ENCODE results near the gene WNT8B. TPM values are rescaled to one million over a fixed set of nuclear protein-coding genes. Genes with fewer than 3 reads are reported as not detected.

The WNT8B gene
- total RNA-seq, 5 donors from 2014 or later (not counting 1 experiment from before 2014, with no cell fraction given), result 0.20 to 0.23 TPM; not detected in 3

GRCh38 chr10:100481462-100482081, 18.8 kb downstream of the WNT8B start:
- 4% methylated on average over 10 of the region's 19 CpGs for WGBS (ENCODE audit: insufficient coverage)
- ATAC-seq (replicated peaks in 1 of 4), result peak; percentile 91 to 93 (median 92)
- CTCF ChIA-PET, result interaction anchor here (0.6 to 6.7 kb wide), 15 partner anchors 7 to 146 kb away, joined by 3 to 61 read pairs (median 4); no protein-coding TSS in a partner anchor
- H3K36me3 ChIP-seq (ENCODE audit: control insufficient read depth in 2 of 2, extremely low read depth in 1 of 2, insufficient read depth in 1 of 2, low read length in 1 of 2), result peaks cover 7 to 8% of the 10 kb centered on the region in 2 donors
- no peak overlapping the region for H3K27ac ChIP-seq (ENCODE audit: low read length)
- Mint-ChIP-seq H3K9me3 (no peaks in the 10 kb centered on the region), H3K4me3 (peak overlapping the region; percentile 79 to 86 (median 85)), H3K27me3 (peaks cover 17 to 23% of the 10 kb centered on the region in 2 donors), H3K4me1 (peaks cover 11 to 22% (median 14%) of the 10 kb centered on the region in 3 donors), H3K27ac (no peak overlapping the region), H3K36me3 (peaks cover 8% of the 10 kb centered on the region)
- DNase-seq, result peak; percentile 76 to 100 (median 90)
- peaks cover 4 to 17% of the 10 kb centered on the region in 2 experiments for H3K4me1 ChIP-seq (ENCODE audit: control insufficient read depth in 1 of 2, extremely low read depth in 1 of 2, insufficient read depth in 2 of 2, low read length in 2 of 2)
- POLR2A ChIA-PET, result interaction anchor here in 1 of 2 donors (0.6 kb wide), 1 partner anchor 15 kb away, joined by 3 read pairs; no protein-coding TSS in a partner anchor
- no peaks in the 10 kb centered on the region for H3K9me3 ChIP-seq
- peak overlapping the region; percentile 53 to 80 for H3K4me3 ChIP-seq (ENCODE audit: control insufficient read depth in 1 of 2, extremely low read depth in 1 of 2, low read length in 1 of 2)
- peaks cover 2 to 22% of the 10 kb centered on the region in 2 experiments for H3K27me3 ChIP-seq (replicated peaks in 1 of 2; ENCODE audit: control insufficient read depth in 2 of 2, extremely low read depth in 1 of 2, insufficient read depth in 2 of 2, low read length in 1 of 2)

DNA sequence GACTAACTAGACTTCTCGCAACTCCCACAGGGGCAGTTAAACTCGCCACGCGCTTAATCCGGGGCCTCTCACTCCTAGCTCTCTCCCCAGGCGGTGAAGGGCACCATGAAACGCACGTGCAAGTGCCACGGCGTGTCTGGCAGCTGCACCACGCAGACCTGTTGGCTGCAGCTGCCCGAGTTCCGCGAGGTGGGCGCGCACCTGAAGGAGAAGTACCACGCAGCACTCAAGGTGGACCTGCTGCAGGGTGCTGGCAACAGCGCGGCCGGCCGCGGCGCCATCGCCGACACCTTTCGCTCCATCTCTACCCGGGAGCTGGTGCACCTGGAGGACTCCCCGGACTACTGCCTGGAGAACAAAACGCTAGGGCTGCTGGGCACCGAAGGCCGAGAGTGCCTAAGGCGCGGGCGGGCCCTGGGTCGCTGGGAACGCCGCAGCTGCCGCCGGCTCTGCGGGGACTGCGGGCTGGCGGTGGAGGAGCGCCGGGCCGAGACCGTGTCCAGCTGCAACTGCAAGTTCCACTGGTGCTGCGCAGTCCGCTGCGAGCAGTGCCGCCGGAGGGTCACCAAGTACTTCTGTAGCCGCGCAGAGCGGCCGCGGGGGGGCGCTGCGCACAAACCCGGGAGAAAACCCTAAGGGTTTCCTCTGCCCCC, 19.5 kb downstream of the WNT8B start:
- DNase-seq (peak; percentile 29 to 84 (median 56)), ATAC-seq (replicated peaks in 1 of 4) (peak; percentile 65 to 70 (median 68))
- H3K27me3 Mint-ChIP-seq, result peaks cover 17 to 23% of the 10 kb centered on the region in 2 donors
- H3K4me1 ChIP-seq (ENCODE audit: control insufficient read depth in 1 of 2, extremely low read depth in 1 of 2, insufficient read depth in 2 of 2, low read length in 2 of 2), result peaks cover 4 to 17% of the 10 kb centered on the region in 2 experiments
- peak overlapping the region; percentile 53 to 80 for H3K4me3 ChIP-seq (ENCODE audit: control insufficient read depth in 1 of 2, extremely low read depth in 1 of 2, low read length in 1 of 2)
- H3K27ac ChIP-seq (ENCODE audit: low read length), result no peak overlapping the region
- peaks cover 11 to 22% (median 14%) of the 10 kb centered on the region in 3 donors for H3K4me1 Mint-ChIP-seq
- no peak overlapping the region for H3K27ac Mint-ChIP-seq
- WGBS (ENCODE audit: insufficient coverage), result under 1% methylated on average over 57 of the region's 59 CpGs
- peaks cover 15% of the 10 kb centered on the region for H3K36me3 Mint-ChIP-seq
- no peaks in the 10 kb centered on the region for H3K9me3 Mint-ChIP-seq
- POLR2A ChIA-PET, result interaction anchor here in 1 of 2 donors (0.6 kb wide), 1 partner anchor 16 kb away, joined by 3 read pairs; no protein-coding TSS in a partner anchor
- CTCF ChIA-PET, result interaction anchor here (0.6 to 6.7 kb wide), 22 partner anchors 8 to 147 kb away, joined by 3 to 61 read pairs (median 4); partner anchors contain the start of gene HIF1AN (in 1 of the 2)
- peaks cover 2 to 22% of the 10 kb centered on the region in 2 experiments for H3K27me3 ChIP-seq (replicated peaks in 1 of 2; ENCODE audit: control insufficient read depth in 2 of 2, extremely low read depth in 1 of 2, insufficient read depth in 2 of 2, low read length in 1 of 2)
- H3K36me3 ChIP-seq (ENCODE audit: control insufficient read depth in 2 of 2, extremely low read depth in 1 of 2, insufficient read depth in 1 of 2, low read length in 1 of 2), result peaks cover 9 to 14% of the 10 kb centered on the region in 2 donors
- peak overlapping the region; percentile 79 to 86 (median 85) for H3K4me3 Mint-ChIP-seq
- H3K9me3 ChIP-seq, result no peaks in the 10 kb centered on the region

DNA sequence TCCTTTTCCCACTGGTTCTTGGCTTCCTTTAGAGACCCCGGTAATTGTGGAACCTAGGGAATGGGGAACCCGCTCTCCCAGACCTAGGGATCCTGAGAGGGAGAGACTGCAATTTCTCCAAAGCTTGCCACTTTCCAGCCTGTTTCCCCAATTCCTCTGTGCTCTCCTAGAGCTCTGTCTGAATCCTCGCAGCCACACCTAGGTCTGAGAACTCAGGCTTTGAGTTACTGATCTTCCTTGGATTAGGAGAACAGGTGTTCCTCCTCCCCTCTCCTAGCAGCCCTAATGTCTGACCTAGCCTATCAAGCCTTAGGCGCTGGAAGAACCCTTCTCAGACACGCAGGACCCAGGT, 20.0 kb downstream of the WNT8B start:
- Histone ChIP-seq H3K4me3 (ENCODE audit: control insufficient read depth in 1 of 2, extremely low read depth in 1 of 2, low read length in 1 of 2) (peak overlapping the region; percentile 53 to 80), H3K27ac (ENCODE audit: low read length) (no peak overlapping the region), H3K9me3 (no peaks in the 10 kb centered on the region), H3K27me3 (replicated peaks in 1 of 2; ENCODE audit: control insufficient read depth in 2 of 2, extremely low read depth in 1 of 2, insufficient read depth in 2 of 2, low read length in 1 of 2) (peaks cover 2 to 22% of the 10 kb centered on the region in 2 experiments), H3K36me3 (ENCODE audit: control insufficient read depth in 2 of 2, extremely low read depth in 1 of 2, insufficient read depth in 1 of 2, low read length in 1 of 2) (peaks cover 10 to 16% of the 10 kb centered on the region in 2 donors), H3K4me1 (ENCODE audit: control insufficient read depth in 1 of 2, extremely low read depth in 1 of 2, insufficient read depth in 2 of 2, low read length in 2 of 2) (peaks cover 4 to 17% of the 10 kb centered on the region in 2 experiments)
- peaks cover 17 to 23% of the 10 kb centered on the region in 2 donors for H3K27me3 Mint-ChIP-seq
- no peak overlapping the region for H3K27ac Mint-ChIP-seq
- H3K4me3 Mint-ChIP-seq, result peak overlapping the region; percentile 79 to 86 (median 85)
- peaks cover 11 to 22% (median 14%) of the 10 kb centered on the region in 3 donors for H3K4me1 Mint-ChIP-seq
- H3K36me3 Mint-ChIP-seq, result peaks cover 15% of the 10 kb centered on the region
- CTCF ChIA-PET, result interaction anchor here (0.6 to 6.7 kb wide), 16 partner anchors 11 to 135 kb away, joined by 3 to 61 read pairs (median 4); partner anchors contain the start of gene HIF1AN (in 1 of the 2)
- 81% methylated on average over 3 of the region's 5 CpGs for WGBS (ENCODE audit: insufficient coverage)
- DNase-seq, result no peak
- H3K9me3 Mint-ChIP-seq, result no peaks in the 10 kb centered on the region
- POLR2A ChIA-PET, result no interaction called here
- no peak for ATAC-seq (replicated peaks in 1 of 4)

- Histone ChIP-seq H3K27me3 (replicated peaks in 1 of 2; ENCODE audit: control insufficient read depth in 2 of 2, extremely low read depth in 1 of 2, insufficient read depth in 2 of 2, low read length in 1 of 2) (peaks cover 2 to 22% of the 10 kb centered on the region in 2 experiments), H3K4me3 (ENCODE audit: control insufficient read depth in 1 of 2, extremely low read depth in 1 of 2, low read length in 1 of 2) (no peak overlapping the region), H3K9me3 (no peaks in the 10 kb centered on the region), H3K36me3 (ENCODE audit: control insufficient read depth in 2 of 2, extremely low read depth in 1 of 2, insufficient read depth in 1 of 2, low read length in 1 of 2) (peaks cover 14 to 25% of the 10 kb centered on the region in 2 donors), H3K4me1 (ENCODE audit: control insufficient read depth in 1 of 2, extremely low read depth in 1 of 2, insufficient read depth in 2 of 2, low read length in 2 of 2) (peaks cover 4 to 17% of the 10 kb centered on the region in 2 experiments), H3K27ac (ENCODE audit: low read length) (no peak overlapping the region)
- ATAC-seq (replicated peaks in 1 of 4) (no peak), DNase-seq (no peak)
- ChIA-PET CTCF (interaction anchor here (0.8 to 6.7 kb wide), 9 partner anchors 12 to 111 kb away, joined by 3 to 61 read pairs (median 6); partner anchors contain the start of gene HIF1AN (in 1 of the 2)), POLR2A (no interaction called here)
- Mint-ChIP-seq H3K27ac (no peak overlapping the region), H3K9me3 (no peaks in the 10 kb centered on the region), H3K27me3 (peaks cover 10 to 16% of the 10 kb centered on the region in 2 donors), H3K36me3 (peaks cover 21% of the 10 kb centered on the region), H3K4me3 (peak overlapping the region in 2 of 3 donors; percentile 29 to 85), H3K4me1 (peaks cover 11 to 22% (median 14%) of the 10 kb centered on the region in 3 donors)
- 86% methylated on average over 2 of the region's 5 CpGs for WGBS (ENCODE audit: insufficient coverage)
These were observed 21.3 kb downstream of the WNT8B start for GRCh38 chr10:100483876-100484666.

DNA sequence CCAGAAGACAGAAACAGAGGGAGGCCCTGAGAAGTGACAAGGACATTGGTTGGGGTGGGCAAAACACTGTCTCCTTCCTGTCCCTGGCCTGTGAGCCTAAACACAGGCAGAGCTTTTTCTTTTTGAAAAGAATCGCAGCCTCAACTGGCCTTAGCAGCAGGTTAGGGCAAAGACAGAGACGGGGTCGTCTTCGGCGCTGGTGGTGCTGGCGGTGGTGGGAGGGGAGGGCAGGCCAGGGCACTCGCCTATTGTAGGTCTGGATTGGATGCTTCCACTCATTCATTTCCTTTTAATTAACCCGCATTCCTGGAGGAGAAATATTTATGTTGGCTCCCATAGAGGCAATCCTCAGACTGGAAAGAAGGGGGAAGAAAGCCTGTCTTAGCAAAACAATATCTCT, 22.6 kb downstream of the WNT8B start:
- no CpG with 5 or more reads among the region's 8 CpGs for WGBS (ENCODE audit: insufficient coverage)
- DNase-seq, result no peak
- Histone ChIP-seq H3K4me3 (ENCODE audit: control insufficient read depth in 1 of 2, extremely low read depth in 1 of 2, low read length in 1 of 2) (no peak overlapping the region), H3K27me3 (replicated peaks in 1 of 2; ENCODE audit: control insufficient read depth in 2 of 2, extremely low read depth in 1 of 2, insufficient read depth in 2 of 2, low read length in 1 of 2) (peaks cover 2 to 17% of the 10 kb centered on the region in 2 experiments), H3K9me3 (no peaks in the 10 kb centered on the region), H3K36me3 (ENCODE audit: control insufficient read depth in 2 of 2, extremely low read depth in 1 of 2, insufficient read depth in 1 of 2, low read length in 1 of 2) (peaks cover 14 to 38% of the 10 kb centered on the region in 2 donors), H3K27ac (ENCODE audit: low read length) (no peak overlapping the region), H3K4me1 (ENCODE audit: control insufficient read depth in 1 of 2, extremely low read depth in 1 of 2, insufficient read depth in 2 of 2, low read length in 2 of 2) (peaks cover 4 to 17% of the 10 kb centered on the region in 2 experiments)
- Mint-ChIP-seq H3K36me3 (peaks cover 32% of the 10 kb centered on the region), H3K4me1 (peaks cover 11 to 22% (median 14%) of the 10 kb centered on the region in 3 donors), H3K9me3 (no peaks in the 10 kb centered on the region), H3K4me3 (no peak overlapping the region), H3K27me3 (peaks cover 5% of the 10 kb centered on the region in 2 donors), H3K27ac (no peak overlapping the region)
- CTCF ChIA-PET, result interaction anchor here (0.8 to 6.7 kb wide), 5 partner anchors 23 to 37 kb away, joined by 3 to 61 read pairs (median 4); no protein-coding TSS in a partner anchor
- ATAC-seq (replicated peaks in 1 of 4), result no peak
- POLR2A ChIA-PET, result no interaction called here

All from T-cell (primary cell).